CD4-positive, CD25-positive, alpha-beta regulatory T cell (primary cell): ENCODE measurements around the gene DND1. TPM values are rescaled to one million over a fixed set of nuclear protein-coding genes. Genes with fewer than 3 reads are reported as not detected.
"Not testable (repeated sequence)": the region's sequence is repeated elsewhere in the genome, so short reads cannot be mapped to it uniquely, and the experiment has no call there.

Source experiments
- ATAC-seq, 2 donors: fragments of 150-1000 bp; cut with Tn5 transposase; one replicate each; pipeline ENCODE4 v1.10.0; 2021; ENCODE audit warnings: low read depth in 2 of 2, moderate number of reproducible peaks in 2 of 2, moderate library complexity in 1 of 2
- DNase-seq, 3 donors: peaks; one replicate each; pipeline versions ENCODE4 v3.0.0 to v3.0.0-alpha.2; 2012 to 2022; ENCODE audit warnings: mixed read lengths in 1 of 3
- H3K27ac ChIP-seq: one replicate; pipeline ENCODE4 v1.7.0; 2013; ENCODE audit warnings: mild to moderate bottlenecking, low read length; ENCODE audit not compliant: insufficient read depth, poor library complexity, severe bottlenecking
- H3K27me3 ChIP-seq: one replicate; pipeline ENCODE4 v1.7.0; 2013; ENCODE audit warnings: low read length; ENCODE audit not compliant: control insufficient read depth, insufficient read depth
- H3K36me3 ChIP-seq: one replicate; pipeline ENCODE4 v1.7.0; 2013; ENCODE audit warnings: mild to moderate bottlenecking, low read length, moderate library complexity; ENCODE audit not compliant: control insufficient read depth, insufficient read depth
- H3K4me1 ChIP-seq: 2 replicates; pipeline ENCODE4 v1.7.0; 2013; ENCODE audit warnings: mild to moderate bottlenecking, low read length; ENCODE audit not compliant: insufficient read depth, control insufficient read depth, poor library complexity, severe bottlenecking
- H3K4me3 ChIP-seq: one replicate; pipeline ENCODE4 v1.7.0; 2013; ENCODE audit warnings: low read depth, mild to moderate bottlenecking, low read length, moderate library complexity
- H3K9me3 ChIP-seq, 2 experiments: 1 replicate in 1 of 2; 2 replicates in 1 of 2; pipeline ENCODE4 v1.7.0; 2013; ENCODE audit warnings: low read length in 2 of 2, mild to moderate bottlenecking in 1 of 2, moderate library complexity in 1 of 2; ENCODE audit not compliant: control insufficient read depth in 2 of 2
- H3K27ac Mint-ChIP-seq, 3 donors: one replicate each; pipeline ENCODE4 v1.8.0; 2020 to 2022; ENCODE audit warnings: mild to moderate bottlenecking in 3 of 3, mixed read lengths in 3 of 3, moderate library complexity in 2 of 3
- H3K27me3 Mint-ChIP-seq: one replicate; pipeline ENCODE4 v1.8.0; 2022; ENCODE audit warnings: mild to moderate bottlenecking, mixed read lengths
- H3K36me3 Mint-ChIP-seq: one replicate; pipeline ENCODE4 v1.8.0; 2020; ENCODE audit warnings: mixed read lengths
- H3K4me1 Mint-ChIP-seq, 4 donors: one replicate each; pipeline ENCODE4 v1.8.0; 2020 to 2022; ENCODE audit warnings: mixed read lengths in 4 of 4, mild to moderate bottlenecking in 1 of 4
- H3K4me3 Mint-ChIP-seq, 4 donors: one replicate each; pipeline ENCODE4 v1.8.0; 2020 to 2022; ENCODE audit warnings: mild to moderate bottlenecking in 4 of 4, mixed read lengths in 4 of 4, moderate library complexity in 3 of 4
- H3K9me3 Mint-ChIP-seq, 7 donors: one replicate each; pipeline ENCODE4 v1.8.0; 2020 to 2022; ENCODE audit warnings: mixed read lengths in 7 of 7, mild to moderate bottlenecking in 3 of 7, moderate library complexity in 2 of 7
- polyA plus RNA-seq, 4 donors: library from polyadenylated mRNA; unstranded; fragments of 300-500 nt; fragmentation: Illumina TruSeq; gene quantifications; one replicate each; pipeline ENCODE4 v1.2.3, GENCODE V29; 2021
- total RNA-seq: library from RNA; stranded (reverse); gene quantifications from one replicate; pipeline ENCODE4 v1.2.3, GENCODE V29; 2022

The DND1 gene
- total and polyA plus RNA-seq, 5 donors from 2014 or later, result 2.1 TPM; not detected in 4

DNA sequence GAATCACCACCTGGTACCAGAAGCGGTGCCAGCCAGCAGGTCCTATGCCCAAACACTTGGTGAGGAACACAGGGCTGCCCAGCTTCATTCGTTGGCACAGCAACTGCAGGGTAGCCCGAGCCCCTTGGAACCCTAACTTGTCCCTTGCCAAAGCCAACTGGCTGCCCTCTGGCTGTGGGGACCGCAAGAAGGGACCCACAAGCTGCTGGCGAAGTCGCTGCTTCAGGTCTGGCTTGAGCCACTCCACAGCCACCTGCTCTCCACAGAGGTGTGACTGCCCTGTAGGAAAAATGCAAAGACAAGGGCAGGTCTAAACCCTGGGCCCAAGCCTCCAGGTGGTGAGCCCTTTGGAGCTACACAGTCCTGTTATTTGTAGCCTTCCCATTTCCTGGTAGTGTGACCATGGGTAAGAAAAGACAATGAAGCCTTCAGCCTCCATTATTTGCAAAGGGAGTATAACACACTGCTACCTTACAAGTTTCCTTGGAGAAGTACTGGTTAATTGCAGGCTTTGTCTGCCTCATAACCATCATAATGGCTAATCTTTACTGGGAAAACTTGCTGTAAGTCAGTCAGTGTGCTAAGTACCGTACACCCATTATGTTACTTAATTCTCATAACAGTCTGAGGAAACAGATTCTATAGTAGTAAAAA, 1.8 kb downstream of the DND1 start:
- no peaks in the 10 kb centered on the region for H3K27me3 ChIP-seq
- no peak overlapping the region for H3K27ac Mint-ChIP-seq
- no peak overlapping the region for H3K27ac ChIP-seq
- peaks cover 0 to 2% (median 0%) of the 10 kb centered on the region in 7 donors for H3K9me3 Mint-ChIP-seq
- H3K36me3 ChIP-seq, result peaks cover 68% of the 10 kb centered on the region
- peaks cover 8% of the 10 kb centered on the region for H3K4me1 ChIP-seq
- peaks cover 36% of the 10 kb centered on the region for H3K36me3 Mint-ChIP-seq
- H3K4me3 ChIP-seq, result no peak overlapping the region
- ATAC-seq, result no peak
- no peak for DNase-seq
- no peaks in the 10 kb centered on the region for H3K27me3 Mint-ChIP-seq
- H3K4me3 Mint-ChIP-seq, result no peak overlapping the region
- no peaks in the 10 kb centered on the region for H3K9me3 ChIP-seq
- H3K4me1 Mint-ChIP-seq, result peaks cover 1 to 22% (median 14%) of the 10 kb centered on the region in 4 donors

DNA sequence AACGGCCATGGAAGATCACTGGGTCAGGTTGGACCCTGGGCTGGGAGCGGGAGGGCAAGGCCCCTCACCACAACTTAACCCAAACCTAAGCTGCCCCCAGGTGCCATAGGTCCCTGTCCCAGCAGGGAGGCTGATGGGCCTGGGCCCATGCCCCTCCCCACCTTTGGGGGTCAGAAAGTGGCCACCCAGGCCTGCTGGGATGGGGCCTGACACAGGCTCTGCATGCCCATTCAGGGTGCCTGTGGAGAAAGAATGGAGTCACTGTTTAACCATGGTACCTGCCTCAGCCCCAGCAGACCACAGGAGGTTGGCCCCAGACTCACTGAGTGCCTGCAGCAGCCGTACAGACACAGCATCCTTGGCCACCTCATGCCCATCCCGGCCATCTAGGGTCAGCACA, 2.3 kb downstream of the DND1 start:
- peaks cover 30% of the 10 kb centered on the region for H3K36me3 Mint-ChIP-seq
- peaks cover 62% of the 10 kb centered on the region for H3K36me3 ChIP-seq
- H3K27ac Mint-ChIP-seq, result not testable (repeated sequence)

GRCh38 chr5:140664359-140665119, 8.8 kb downstream of the DND1 start, which contains the start of gene WDR55:
Gene WDR55, plus strand, starts transcription at chr5:140664904. Its CDS starts 9 bp downstream, at chr5:140664913.
- H3K4me1 ChIP-seq, result peaks cover 30% of the 10 kb centered on the region
- Mint-ChIP-seq H3K4me3 (peak within 1 kb of the TSS; percentile 97 to 99 (median 98)), H3K9me3 (peaks cover 0 to 2% (median 0%) of the 10 kb centered on the region in 7 donors), H3K27me3 (no peaks in the 10 kb centered on the region), H3K27ac (peak within 1 kb of the TSS; percentile 96 to 99 (median 97)), H3K4me1 (peaks cover 5 to 47% (median 25%) of the 10 kb centered on the region in 4 donors), H3K36me3 (peaks cover 50% of the 10 kb centered on the region)
- H3K4me3 ChIP-seq, result peak within 1 kb of the TSS; percentile 98
- no peaks in the 10 kb centered on the region for H3K9me3 ChIP-seq
- H3K36me3 ChIP-seq, result peaks cover 57% of the 10 kb centered on the region
- peak within 1 kb of the TSS; percentile 97 for H3K27ac ChIP-seq
- peak; percentile 92 to 97 (median 96) for DNase-seq
- no peaks in the 10 kb centered on the region for H3K27me3 ChIP-seq
- peak; percentile 95 to 97 for ATAC-seq

More for the DNA sequence above, 2.3 kb downstream of the DND1 start:
- DNase-seq, H3K9me3 Mint-ChIP-seq, ATAC-seq, H3K27me3 Mint-ChIP-seq, H3K9me3 ChIP-seq, H3K4me3 ChIP-seq, H3K27ac ChIP-seq, H3K27me3 ChIP-seq: not testable (repeated sequence)
- Mint-ChIP-seq H3K4me1 (peaks cover 5 to 28% (median 19%) of the 10 kb centered on the region in 4 donors), H3K4me3 (peak overlapping the region in 1 of 4 donors; percentile 43)
- peaks cover 13% of the 10 kb centered on the region for H3K4me1 ChIP-seq

GRCh38 chr5:140664030-140664358, 9.4 kb downstream of the DND1 start:
- H3K4me3 ChIP-seq, result peak overlapping the region; percentile 98
- no peaks in the 10 kb centered on the region for H3K9me3 ChIP-seq
- Mint-ChIP-seq H3K27me3 (no peaks in the 10 kb centered on the region), H3K27ac (peak overlapping the region; percentile 96 to 99 (median 97)), H3K9me3 (peaks cover 0 to 2% (median 0%) of the 10 kb centered on the region in 7 donors), H3K36me3 (peaks cover 50% of the 10 kb centered on the region), H3K4me1 (peaks cover 5 to 47% (median 25%) of the 10 kb centered on the region in 4 donors), H3K4me3 (peak overlapping the region; percentile 97 to 99 (median 98))
- H3K4me1 ChIP-seq, result peaks cover 30% of the 10 kb centered on the region
- H3K36me3 ChIP-seq, result peaks cover 57% of the 10 kb centered on the region
- H3K27ac ChIP-seq, result peak overlapping the region; percentile 97
- no peak for DNase-seq
- no peaks in the 10 kb centered on the region for H3K27me3 ChIP-seq
- ATAC-seq, result no peak

GRCh38 chr5:140660371-140660770, 13.0 kb downstream of the DND1 start:
- Mint-ChIP-seq H3K36me3 (peaks cover 58% of the 10 kb centered on the region), H3K27ac (peak overlapping the region in 2 of 3 donors; percentile 17 to 43), H3K4me1 (peaks cover 0 to 13% (median 9%) of the 10 kb centered on the region in 4 donors), H3K4me3 (peak overlapping the region in 1 of 4 donors; percentile 68)
- H3K27me3 Mint-ChIP-seq, ATAC-seq, DNase-seq, H3K4me3 ChIP-seq, H3K9me3 ChIP-seq, H3K9me3 Mint-ChIP-seq, H3K27ac ChIP-seq, H3K27me3 ChIP-seq: not testable (repeated sequence)
- Histone ChIP-seq H3K36me3 (peaks cover 75% of the 10 kb centered on the region), H3K4me1 (peaks cover 11% of the 10 kb centered on the region)

DNA sequence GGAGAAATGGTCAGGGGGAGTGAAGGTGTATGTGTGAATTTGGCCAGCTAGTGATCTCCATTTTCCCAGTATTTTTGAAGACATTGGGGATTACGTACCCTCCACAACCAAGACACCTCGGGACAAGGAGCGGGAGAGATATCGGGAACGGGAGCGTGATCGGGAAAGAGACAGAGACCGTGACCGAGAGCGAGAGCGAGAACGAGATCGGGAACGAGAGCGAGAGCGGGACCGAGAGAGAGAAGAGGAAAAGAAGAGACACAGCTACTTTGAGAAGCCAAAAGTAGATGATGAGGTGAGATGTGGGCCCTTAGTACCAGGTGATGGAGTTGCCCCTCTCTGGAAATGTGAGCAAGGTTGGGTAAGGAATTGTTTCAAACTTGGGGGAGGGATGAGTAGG, 14.5 kb downstream of the DND1 start:
- no peak for ATAC-seq
- Mint-ChIP-seq H3K27me3 (no peaks in the 10 kb centered on the region), H3K36me3 (peaks cover 71% of the 10 kb centered on the region), H3K4me1 (peaks cover 3 to 19% (median 11%) of the 10 kb centered on the region in 4 donors), H3K27ac (peak overlapping the region in 1 of 3 donors; percentile 67), H3K9me3 (no peaks in the 10 kb centered on the region), H3K4me3 (peak overlapping the region in 2 of 4 donors; percentile 83 to 84)
- Histone ChIP-seq H3K4me3 (no peak overlapping the region), H3K4me1 (peaks cover under 1% of the 10 kb centered on the region), H3K27me3 (no peaks in the 10 kb centered on the region), H3K9me3 (no peaks in the 10 kb centered on the region), H3K36me3 (peaks cover 90% of the 10 kb centered on the region), H3K27ac (no peak overlapping the region)
- DNase-seq, result no peak

DNA sequence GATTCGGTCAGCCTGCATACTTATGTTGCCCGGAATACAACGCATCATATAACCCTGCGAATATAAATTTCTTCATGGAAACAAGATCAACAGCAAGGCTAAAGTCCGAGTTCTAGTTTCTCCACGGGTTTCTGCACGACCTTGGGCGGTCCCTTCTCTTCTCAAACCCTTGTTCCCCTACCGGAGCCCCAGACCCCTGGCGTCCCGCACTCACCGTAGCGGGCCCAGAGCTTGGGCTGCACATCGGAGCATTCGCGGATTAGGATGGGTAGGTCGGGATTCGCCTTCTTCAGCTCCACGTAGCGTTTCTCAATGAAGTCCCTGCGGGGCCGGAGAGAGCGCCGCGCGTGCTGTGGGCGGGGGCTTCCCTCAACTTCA, 26.3 kb downstream of the DND1 start:
- Histone ChIP-seq H3K4me3 (peak overlapping the region; percentile 93), H3K27ac (peak overlapping the region; percentile 97), H3K27me3 (no peaks in the 10 kb centered on the region), H3K4me1 (peaks cover 28% of the 10 kb centered on the region), H3K9me3 (no peaks in the 10 kb centered on the region), H3K36me3 (peaks cover 45% of the 10 kb centered on the region)
- H3K27me3 Mint-ChIP-seq, result no peaks in the 10 kb centered on the region
- ATAC-seq (no peak), DNase-seq (no peak)
- peaks cover 44% of the 10 kb centered on the region for H3K36me3 Mint-ChIP-seq
- peaks cover 12 to 77% (median 31%) of the 10 kb centered on the region in 4 donors for H3K4me1 Mint-ChIP-seq
- peak overlapping the region; percentile 97 to 99 (median 98) for H3K4me3 Mint-ChIP-seq
- H3K27ac Mint-ChIP-seq, result peak overlapping the region; percentile 66 to 99 (median 97)
- H3K9me3 Mint-ChIP-seq, result no peaks in the 10 kb centered on the region
